ENCODE data around the gene CPB2.
A peak's percentile ranks its signal among the peaks of the same experiment; 100 is the strongest.

Gene CPB2

GRCh38 chr13:46051968-46052318 is 52.9 kb downstream of the CPB2 start:
- in situ Hi-C loops (cut with HindIII; ENCODE audit: low sequenced_read_pairs): no loop called here
- no peak for TF ChIP-seq CTCF (IDR thresholded peaks at IDR 0.05; ENCODE audit: low read depth, low read length)
- H3K4me3 ChIP-seq (ENCODE audit: low read depth, low read length): peak overlapping the region; percentile 91
- DNase-seq (ENCODE audit: low read depth, low spot score): no peak

GRCh38 chr13:46050771-46051170 is 54.1 kb downstream of the CPB2 start:
- in situ Hi-C loops (cut with HindIII; ENCODE audit: low sequenced_read_pairs): no loop called here
- no peak for DNase-seq (ENCODE audit: low read depth, low spot score)
- no peak overlapping the region for H3K4me3 ChIP-seq (ENCODE audit: low read depth, low read length)
- no peak for TF ChIP-seq CTCF (IDR thresholded peaks at IDR 0.05; ENCODE audit: low read depth, low read length)

- H3K4me3 ChIP-seq (ENCODE audit: low read depth, low read length): no peak overlapping the region
- in situ Hi-C loops (cut with HindIII; ENCODE audit: low sequenced_read_pairs): no loop called here
- no peak for TF ChIP-seq CTCF (IDR thresholded peaks at IDR 0.05; ENCODE audit: low read depth, low read length)
- DNase-seq (ENCODE audit: low read depth, low spot score): no peak
Measured at GRCh38 chr13:46045424-46045823, 59.4 kb downstream of the CPB2 start.

- in situ Hi-C loops (cut with HindIII; ENCODE audit: low sequenced_read_pairs): no loop called here
- no peak for TF ChIP-seq CTCF (IDR thresholded peaks at IDR 0.05; ENCODE audit: low read depth, low read length)
- no peak for DNase-seq (ENCODE audit: low read depth, low spot score)
- H3K4me3 ChIP-seq (ENCODE audit: low read depth, low read length): no peak overlapping the region
Measured at GRCh38 chr13:46043647-46044046, 61.2 kb downstream of the CPB2 start.

- H3K4me3 ChIP-seq (ENCODE audit: low read depth, low read length): no peak overlapping the region
- in situ Hi-C loops (cut with HindIII; ENCODE audit: low sequenced_read_pairs): no loop called here
- TF ChIP-seq CTCF (IDR thresholded peaks at IDR 0.05; ENCODE audit: low read depth, low read length): no peak
- peak; percentile 15 for DNase-seq (ENCODE audit: low read depth, low spot score)
Measured at GRCh38 chr13:46041419-46041839, 63.4 kb downstream of the CPB2 start.

- no peak overlapping the region for H3K4me3 ChIP-seq (ENCODE audit: low read depth, low read length)
- no peak for TF ChIP-seq CTCF (IDR thresholded peaks at IDR 0.05; ENCODE audit: low read depth, low read length)
- in situ Hi-C loops (cut with HindIII; ENCODE audit: low sequenced_read_pairs): no loop called here
- no peak for DNase-seq (ENCODE audit: low read depth, low spot score)
Measured at GRCh38 chr13:46040763-46041162, 64.1 kb downstream of the CPB2 start.
